Pons (tissue), 1 donor: Measurements from ENCODE around the gene FRMD1.

ENCODE experiments used
- DNase-seq: peaks from one replicate; pipeline ENCODE4 v3.0.0-alpha.2; 2016; ENCODE audit warnings: low spot score

Gene FRMD1

DNA sequence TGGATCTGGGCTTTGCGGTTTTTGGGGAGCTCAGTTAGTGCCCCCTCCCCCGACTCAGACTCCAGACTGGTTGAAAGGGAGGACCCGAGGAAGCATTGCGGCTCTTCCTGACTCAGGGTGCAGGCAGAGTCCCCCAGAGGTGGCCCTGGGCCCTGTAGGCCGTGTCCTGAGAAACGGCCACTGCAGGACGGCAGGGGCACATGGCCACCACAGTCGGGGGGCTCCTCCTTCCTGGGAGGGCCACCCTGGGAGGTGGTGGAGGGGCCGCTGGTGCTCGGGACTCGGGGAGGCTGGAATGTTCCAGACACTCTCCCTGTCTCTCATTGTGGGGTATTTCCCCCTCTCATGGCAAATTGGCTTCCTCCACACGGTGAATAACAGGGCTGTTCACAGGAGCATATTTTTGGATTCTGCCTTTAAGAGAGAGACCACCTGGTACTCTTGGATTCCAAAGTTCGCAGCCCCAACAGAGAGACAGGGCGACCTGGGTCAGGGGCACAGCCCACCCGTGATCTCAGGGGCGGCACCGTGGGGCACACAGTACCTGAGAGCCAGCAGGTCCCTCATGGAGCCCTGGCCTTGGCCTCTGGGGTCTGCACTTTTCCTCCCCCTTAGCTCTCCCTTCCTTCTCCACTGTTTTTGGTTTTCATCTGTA, 35.7 kb downstream of the FRMD1 start:
- DNase-seq = no peak

DNA sequence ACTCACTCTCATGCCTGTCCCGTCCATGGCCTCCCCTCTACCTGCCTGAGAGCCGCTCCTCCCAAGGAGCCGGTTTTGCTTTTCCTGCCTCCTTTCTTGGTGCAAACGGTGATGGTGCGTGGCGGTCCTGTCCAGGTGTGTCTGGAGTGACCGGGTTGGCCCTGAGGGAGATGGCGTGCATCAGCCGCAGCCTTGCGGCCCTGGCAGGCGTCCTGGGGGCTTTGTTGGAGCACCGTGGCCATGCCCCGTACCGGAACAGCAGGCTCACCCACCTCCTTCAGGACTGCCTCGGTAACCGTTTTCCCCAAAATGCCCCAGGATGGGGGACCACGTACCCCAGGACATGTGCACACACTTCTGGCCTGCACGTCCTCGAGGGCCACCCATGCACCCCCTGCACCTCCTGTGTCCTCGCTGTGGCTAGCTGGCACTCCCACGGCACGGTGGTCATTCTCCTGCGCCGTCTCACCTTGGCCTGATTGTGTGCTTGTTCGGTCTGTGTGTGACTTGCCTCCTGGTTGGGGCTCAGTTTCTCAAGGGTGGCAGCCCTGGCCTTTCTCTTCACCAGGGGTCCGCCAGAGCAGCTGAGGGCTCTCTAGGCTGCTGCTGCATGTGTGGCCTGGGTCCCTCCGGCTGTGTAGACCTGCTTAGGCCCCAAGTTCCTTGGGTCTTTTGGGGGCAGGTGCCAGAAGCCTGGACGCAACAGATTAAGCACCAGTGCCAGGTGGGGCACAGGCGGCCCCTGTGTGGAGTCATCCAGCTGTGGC, 36.4 kb downstream of the FRMD1 start:
- no peak for DNase-seq

DNA sequence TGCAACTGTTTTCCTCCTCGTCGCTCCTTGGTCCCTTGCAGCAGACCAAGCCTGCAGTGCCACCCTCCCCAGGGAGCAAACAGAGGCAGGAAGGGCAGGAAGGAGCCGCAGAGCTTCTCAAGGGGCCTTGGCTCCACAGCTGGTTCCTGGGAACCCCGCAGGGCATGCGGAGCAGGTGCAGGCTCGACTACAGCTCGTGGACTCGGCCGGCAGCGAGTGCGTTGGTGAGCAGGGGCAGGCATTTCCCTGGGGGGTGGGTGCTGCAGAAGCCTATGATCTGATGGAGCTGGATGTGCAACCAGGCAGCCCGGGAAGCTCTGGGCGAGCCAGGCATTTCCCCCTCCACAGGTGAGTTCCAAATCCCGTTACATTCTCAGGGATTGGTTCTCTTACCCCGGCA, 37.1 kb downstream of the FRMD1 start:
- no peak for DNase-seq

DNA sequence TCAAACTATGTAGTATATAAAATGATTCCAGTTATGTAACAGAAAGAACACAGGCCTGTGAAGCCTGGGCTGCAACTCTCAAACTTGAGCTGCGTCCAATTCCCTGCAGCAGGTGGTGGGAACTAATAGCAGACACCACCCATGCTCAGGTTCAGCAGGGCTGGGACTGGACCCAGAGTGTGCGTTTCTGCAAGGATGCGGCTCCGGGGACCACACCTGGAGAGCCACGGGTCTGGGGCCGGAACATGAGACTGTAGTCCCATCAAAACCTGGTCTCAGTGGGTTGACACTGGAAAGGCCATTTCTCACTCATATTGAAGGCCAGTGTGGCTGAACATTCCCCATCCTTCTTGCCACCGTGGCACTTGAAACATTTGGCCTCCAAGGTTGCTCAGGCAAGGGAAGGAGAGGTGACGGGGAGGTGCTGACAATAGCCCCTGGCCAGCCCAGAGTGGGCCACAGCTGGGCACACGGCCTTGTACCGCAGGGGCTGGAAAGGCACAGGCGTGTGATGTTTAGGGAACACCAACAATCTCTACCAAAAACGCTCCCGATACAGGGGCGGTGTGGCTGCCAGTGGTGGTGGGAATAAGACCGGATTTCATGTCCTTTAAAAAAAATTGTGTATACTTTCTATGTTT, 38.0 kb downstream of the FRMD1 start:
- no peak for DNase-seq

DNA sequence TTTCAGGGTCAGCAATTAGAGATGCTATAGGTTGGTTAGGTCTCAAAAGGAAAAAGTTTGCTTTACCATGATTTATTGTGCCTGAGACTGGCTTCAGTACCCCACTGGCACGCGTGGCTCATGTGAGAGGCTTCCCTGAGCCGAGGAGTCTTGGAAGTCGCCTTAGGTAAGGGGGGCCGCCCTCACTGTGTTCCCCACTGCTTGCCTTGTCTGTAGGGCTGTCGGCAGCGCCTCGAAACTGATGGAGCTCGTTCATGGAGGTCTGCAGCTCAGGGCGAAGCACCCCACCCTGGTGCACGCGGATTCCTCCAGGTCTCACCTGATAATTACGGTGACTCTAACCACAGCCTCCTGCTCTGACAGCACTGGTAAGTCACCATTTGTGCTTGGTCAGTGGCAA, 39.2 kb downstream of the FRMD1 start:
- DNase-seq = no peak

DNA sequence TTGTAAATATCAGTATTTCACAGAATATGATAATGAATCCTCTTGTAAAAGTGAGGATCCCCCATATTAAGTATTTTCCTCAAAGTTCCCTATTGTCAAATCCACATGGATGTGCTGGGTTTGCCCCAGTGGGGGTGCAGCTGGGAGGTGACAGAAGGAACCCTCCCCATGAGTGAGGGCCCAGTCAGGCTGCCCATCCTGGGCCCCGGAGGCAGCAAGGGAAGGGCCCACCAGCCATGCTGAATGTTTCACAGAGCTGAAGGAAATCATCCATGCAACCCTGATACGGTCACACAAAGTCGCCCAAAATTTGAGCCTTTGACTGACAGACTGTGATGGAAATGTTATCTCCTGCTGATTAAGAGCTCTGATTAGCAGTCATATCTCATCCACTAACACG, 39.7 kb downstream of the FRMD1 start:
- no peak for DNase-seq

DNA sequence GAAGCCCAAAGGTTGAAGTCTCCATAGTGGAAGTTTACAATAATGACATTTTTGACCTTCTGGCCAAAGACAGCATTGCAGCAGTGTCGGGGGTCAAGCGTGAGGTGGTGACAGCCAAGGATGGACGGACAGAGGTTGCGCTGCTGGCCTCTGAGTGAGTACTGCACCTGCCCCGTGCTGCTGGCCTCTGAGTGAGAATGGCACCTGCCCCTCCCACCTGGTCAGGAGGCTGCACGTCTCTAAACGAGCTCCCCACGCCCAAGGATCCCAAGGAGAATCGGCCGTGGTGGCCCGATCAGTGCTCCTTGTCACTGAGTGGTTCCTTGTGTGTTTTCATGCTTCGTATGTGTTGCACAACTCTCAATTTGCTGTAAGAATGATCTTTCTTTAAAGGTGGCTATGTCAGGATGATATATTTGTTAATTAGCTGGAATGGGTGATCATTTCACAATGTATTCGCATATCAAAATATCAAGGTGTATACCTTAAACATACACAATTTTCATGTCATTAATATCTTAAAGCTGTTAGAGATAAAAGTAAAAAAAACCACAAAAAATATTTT, 40.4 kb downstream of the FRMD1 start:
- DNase-seq = no peak

DNA sequence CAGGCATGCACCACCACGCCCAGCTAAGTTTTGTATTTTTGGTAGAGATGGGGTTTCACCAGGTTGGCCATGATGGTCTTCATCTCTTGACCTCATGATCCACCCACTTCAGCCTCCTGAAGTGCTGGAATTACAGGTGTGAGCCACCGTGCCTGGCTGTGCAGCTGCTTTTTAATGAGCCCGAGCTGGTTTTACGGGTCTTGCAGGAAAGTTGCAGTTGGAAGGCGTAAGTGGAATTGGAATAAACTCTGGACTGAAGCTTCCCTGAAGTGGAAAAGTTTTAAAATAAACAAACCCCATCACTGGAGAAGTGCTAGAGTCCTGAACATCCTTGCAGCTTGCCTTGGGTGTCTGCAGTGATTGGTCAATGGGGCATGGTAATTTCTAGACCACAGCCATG, 41.2 kb downstream of the FRMD1 start:
- no peak for DNase-seq

DNA sequence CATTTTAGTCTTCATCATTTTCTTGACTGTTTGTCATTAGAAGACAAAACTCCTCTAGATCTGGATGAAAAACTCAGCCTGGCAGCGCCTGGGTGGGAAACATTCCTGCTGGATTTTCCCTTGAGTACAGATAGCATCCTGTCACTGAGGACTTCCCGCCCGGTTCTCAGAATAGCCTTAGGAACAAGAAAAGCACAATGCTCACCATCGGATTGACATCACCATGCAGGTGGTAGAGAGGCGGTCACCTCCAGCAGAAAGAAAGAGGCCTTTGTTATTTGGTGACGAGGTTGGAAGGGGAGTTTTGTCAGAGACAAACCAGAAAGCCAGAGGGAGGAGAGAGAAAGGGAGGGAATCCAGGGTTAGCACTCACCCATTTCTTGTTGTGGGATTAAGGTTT, 41.8 kb downstream of the FRMD1 start:
- peak; percentile 61 for DNase-seq

DNA sequence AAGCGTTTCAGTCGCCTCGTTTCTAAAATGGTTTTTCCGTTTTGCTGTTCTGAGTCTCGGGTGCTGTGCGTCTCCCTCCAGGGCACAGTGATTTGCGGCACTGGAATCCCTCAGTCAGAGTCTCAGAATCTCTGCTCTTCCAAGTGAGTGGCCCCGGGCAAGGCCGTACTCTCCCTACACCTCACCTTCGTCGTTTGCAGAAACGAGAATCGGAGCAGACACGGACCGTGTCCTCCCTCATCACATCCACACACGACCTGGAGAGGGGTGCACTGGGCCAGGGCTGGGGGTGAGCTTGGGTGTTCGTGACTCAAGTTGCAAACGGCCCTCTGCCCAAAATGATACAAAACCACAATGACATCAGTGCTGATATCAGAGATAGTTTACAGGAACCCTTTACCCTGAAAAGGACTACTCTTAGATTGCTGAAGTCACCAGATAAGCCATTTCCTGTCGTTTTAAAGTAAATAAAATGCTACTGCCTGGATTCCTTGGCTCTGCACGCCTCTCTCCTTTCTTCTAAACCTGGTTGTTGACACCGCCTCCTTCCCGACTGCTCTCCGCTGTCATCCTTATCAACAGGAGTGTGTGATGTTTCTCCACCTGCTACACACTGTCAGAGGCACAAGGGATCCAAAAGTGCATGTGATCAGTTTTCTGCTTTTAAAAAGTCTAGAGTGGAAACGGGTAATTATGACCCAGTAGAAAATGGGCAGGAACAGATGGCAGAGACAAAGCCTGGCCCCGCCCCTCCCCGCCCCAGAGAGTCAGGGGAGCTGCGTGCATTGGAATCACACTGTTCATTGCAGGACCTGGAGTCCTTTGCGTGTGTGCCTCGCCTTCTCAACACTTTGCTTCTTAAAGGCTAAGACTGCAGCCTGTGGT, 43.1 kb downstream of the FRMD1 start:
- peak; percentile 19 for DNase-seq

DNA sequence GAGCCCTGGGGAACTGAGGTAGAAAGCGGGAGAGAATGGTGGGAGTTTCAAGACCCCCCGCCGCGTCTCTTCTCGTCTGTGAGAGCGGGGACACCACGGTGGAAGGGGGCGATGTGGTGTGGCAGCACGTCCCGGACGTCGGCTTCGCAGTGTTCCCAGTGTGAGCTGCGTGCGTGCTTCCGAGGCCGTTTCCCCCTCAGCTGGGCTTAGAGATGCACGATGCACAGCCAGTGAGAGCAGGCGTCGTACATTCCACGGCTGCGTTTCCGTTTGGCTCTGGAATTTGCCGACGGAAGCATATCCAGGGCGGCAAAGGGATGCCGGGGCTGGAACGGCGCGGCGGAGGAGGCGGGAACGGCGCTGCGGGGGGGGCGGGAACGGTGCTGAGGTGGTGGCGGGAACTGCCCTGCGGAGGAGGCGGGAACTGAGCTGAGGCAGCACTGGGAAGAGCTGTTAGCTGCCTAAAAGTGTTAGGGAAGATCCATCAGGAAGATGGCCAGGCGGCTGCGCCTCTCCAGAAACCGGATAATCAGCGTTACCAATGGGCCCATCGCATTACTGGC, 43.8 kb downstream of the FRMD1 start:
- DNase-seq = no peak

DNA sequence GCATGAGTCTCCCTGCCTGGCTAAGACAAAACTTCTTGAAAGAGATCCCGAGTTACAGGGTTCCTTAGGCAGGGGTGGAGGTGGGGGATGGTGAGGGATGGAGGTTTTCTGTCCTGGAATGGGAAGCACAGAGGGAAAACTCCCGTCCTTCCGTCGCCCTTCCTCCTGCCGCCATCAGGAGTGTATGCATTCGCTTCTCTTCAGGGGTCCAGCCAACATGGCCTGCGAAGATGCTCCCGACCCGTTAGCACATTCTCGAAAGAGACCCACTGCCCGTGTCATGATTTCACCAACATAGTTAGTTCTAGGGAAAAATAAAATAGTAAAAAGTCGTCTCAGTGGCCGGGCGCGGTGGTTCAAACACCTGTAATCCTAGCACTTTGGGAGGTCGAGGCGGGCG, 44.5 kb downstream of the FRMD1 start:
- no peak for DNase-seq

DNA sequence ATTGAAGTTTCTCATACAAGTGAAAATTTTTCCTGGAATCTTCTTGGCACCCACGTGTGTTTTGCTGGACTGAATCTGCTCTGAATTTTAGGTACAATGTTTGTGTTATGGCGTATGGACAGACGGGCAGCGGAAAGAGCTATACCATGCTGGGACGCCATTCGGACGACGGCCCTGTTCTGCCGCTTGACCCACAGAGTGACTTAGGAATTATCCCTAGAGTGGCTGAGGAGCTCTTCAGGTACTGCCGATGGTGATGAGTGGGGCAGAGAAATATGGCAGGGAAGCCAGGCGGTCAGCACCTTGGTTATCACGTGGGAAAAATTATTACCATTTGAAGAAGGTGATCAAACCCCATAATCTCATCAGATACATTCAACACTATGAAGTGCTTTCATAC, 45.2 kb downstream of the FRMD1 start:
- no peak for DNase-seq

DNA sequence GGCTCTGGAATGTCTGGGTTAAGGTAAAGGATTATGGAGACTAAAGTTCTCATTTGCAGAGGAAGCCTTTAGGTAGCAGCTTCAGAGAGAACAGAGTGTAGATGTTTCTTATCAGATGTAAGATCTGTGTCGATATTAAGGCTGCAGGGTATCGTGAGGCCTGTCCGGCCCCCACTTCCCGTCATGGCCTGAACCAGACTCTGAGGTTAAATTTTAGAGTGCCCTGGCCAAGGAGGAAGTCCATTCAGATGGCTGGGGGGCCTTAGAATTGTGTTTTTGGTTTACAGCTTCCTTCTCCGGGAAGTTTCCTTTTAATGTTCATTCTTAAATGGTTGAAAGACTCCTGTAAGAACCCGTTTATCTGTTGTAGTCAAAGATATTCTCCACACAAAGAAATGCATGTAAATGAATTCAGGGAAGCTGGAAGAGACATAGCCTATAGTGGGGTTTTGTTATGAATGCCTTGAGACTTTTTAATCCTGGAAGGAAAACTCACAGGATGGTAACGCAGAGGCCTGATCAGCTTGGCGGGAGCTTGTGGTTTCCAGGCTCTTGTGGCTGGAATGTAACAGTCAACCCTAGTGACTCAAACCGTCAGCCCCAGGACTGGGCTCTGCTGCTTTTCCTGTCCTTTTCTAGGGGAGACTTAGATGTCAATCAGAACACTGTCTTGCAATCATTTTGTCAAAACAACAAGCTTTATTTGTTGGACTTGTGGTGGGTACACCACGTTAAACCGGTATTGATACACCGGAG, 46.8 kb downstream of the FRMD1 start:
- peak; percentile 17 for DNase-seq

DNA sequence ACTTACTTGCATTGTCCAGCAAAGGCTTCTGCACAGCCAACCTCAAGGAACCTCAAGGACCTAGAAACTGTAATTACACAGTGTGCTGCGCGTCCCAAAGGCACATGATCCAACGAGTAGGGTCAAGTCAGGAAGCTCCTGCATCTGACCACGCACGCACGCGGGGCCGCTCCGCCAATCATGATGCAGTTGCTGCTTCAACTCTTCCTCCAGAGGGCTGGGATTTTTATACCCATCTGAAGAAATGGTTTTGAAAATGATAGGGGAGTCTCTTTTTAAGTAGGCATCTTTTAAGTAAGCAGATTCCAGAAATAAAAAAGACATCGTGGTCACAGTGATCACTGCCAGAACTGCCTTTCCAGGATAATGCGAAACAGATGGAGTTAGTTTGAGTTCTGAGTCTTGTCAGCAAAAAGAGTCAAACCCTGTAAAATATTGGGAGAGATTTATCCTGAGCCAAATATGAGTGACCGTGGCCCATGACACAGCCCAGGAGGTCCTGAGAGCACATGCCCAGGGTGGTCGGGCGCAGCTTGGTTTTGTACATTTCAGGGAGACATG, 47.5 kb downstream of the FRMD1 start:
- DNase-seq = no peak

DNA sequence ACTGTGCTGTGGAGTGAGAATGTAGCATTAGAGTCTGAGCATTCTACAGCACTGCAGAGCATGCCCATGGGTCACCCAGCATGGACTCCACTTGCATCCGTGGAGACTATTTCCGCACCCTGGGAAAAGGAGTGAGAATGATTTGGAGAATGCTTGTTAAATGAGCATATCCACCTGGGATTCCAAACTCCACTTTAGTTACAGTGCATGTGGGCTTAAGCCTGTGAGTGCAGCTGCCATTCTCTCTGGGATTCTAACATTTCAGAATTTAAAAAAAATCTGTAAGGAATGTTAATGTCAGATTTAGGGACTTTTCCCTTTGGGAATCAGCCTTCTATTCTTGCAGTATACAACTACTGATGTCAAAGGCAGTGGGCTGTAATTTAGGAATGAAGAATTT, 48.1 kb downstream of the FRMD1 start:
- no peak for DNase-seq

DNA sequence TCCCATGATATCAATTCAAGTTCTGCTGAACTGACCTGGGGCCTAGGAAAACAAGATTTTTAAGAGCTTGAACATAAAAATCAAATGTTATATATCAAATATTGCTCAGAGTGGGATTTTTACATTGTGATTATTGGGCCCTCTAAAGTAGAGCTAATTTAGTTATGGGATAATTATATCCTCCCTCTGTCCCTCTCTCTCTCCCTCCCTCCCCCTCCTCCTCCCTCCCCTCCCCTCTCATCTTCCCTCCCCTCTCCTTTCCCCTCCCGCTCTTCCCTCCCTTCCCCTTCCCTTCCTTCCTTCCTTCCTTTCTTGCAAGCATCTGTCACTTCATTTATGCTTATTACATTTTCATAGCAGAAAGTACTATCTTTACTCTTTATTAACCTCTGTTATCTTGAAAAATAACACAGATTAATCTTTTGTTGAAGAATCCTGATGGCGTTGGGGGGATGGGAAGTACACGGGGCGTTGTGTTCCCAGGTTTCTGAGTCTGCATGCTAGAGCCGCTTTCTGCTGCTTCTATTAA, 48.7 kb downstream of the FRMD1 start:
- DNase-seq = no peak

DNA sequence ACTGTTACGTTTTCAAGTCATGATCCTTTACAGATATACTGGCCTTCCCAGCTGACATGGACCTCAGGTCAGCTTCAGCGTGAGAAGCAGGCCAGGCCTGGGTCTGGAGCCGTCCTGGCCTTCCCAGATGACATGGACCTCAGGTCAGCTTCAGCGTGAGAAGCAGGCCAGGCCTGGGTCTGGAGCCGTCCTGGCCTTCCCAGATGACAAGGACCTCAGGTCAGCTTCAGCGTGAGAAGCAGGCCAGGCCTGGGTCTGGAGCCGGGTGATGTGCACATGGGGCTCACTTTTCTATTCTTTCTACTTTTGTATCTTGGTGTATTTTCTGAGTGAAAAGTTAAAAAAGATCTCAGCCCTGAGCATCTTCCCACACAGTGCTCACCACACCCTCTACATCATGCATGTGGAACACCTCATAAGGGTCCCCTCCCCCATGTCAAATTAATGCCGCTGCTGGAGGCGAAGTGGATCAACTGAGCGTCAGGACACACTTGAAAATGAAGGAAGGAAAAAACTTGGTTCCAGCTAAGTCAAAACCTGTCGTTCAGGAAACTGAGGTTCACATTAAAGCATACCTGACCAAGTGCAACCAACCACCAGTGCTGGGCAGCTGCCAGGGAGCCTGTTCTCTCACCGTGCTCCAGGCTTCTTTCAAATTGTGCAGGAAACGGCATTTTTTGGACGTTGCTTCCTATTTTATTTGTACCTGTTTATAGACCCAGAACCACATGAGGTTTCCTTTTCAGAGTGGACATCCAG, 49.4 kb downstream of the FRMD1 start:
- DNase-seq = no peak

DNA sequence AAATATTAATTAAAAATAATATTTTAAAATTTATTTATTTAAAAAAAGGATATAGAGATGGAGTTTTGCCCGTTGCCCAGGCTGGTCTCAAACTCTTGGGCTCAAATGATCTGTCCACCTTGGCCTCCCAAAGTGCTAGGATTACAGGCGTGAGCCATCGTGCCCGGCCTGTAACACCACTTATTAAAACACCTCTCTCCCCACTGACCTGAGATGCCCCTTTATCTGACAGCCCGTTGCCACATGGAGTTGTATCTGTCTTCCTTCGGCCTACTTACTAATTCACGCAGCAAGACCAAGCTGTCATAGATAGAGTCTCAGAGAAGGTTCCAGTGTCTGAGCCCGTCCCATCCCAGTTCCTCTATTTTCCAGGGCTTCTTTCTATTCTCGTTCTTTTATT, 50.8 kb downstream of the FRMD1 start:
- no peak for DNase-seq

DNA sequence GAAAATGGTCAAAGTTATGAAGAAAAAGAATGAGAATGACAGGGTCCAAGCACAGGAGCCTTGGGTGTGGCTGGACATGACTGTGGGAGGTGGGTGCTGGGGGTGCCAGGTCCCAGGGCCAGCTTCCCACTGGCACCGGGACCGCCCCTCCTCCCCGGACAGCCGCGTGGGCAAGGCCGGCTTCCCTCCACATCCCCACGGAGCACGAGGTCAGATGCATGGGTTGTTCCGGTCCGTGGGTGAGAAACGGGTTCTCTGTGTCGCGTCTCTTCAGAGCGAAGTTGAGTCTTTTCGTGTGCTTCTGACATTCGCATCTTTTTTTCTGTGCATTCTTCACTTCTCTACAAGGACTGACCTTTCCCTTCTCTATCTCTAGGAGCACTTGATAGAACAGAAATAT, 51.5 kb downstream of the FRMD1 start:
- DNase-seq = no peak
